Mucosa of descending colon (tissue), 3 donors: ENCODE results near the gene RRP8. TPM values are rescaled to one million over a fixed set of nuclear protein-coding genes. Genes with fewer than 3 reads are reported as not detected.

Source experiments
- ATAC-seq: fragments of 200-7000 bp; cut with Tn5 transposase; one replicate; pipeline ENCODE4 v1.9.1; 2020; ENCODE audit warnings: mild to moderate bottlenecking, moderate library complexity
- DNase-seq, 3 donors: peaks; one replicate each; pipeline ENCODE4 v3.0.0-alpha.2; 2020
- H3K36me3 ChIP-seq: fragments of 200-600 bp; one replicate; pipeline ENCODE4 v1.8.0; 2021; ENCODE audit warnings: low read depth, mild to moderate bottlenecking
- H3K4me1 ChIP-seq: fragments of 200-600 bp; one replicate; pipeline ENCODE4 v1.8.0; 2021; ENCODE audit warnings: low read depth, mild to moderate bottlenecking
- H3K4me3 ChIP-seq: fragments of 200-600 bp; one replicate; pipeline ENCODE4 v1.8.0; 2021; ENCODE audit warnings: mild to moderate bottlenecking
- H3K9me3 ChIP-seq: fragments of 200-600 bp; one replicate; pipeline ENCODE4 v1.8.0; 2021; ENCODE audit warnings: mild to moderate bottlenecking
- intact Hi-C, 2 donors: fragments of 100-400 bp; cut with DNase I in 1 of 2; cut with micrococcal nuclease in 1 of 2; formaldehyde crosslinking; loops; one replicate each; pipeline versions ENCODE4 v1.11.0 to v1.11.1; 2022; cut with DNase I, micrococcal nuclease
- total RNA-seq, 3 donors: library from RNA; stranded (reverse); fragmentation: NEBNext Ultra II Directional in 2 of 3; extraction: Animal tissue kit (Norgen Biotek cat#: 25700) in 2 of 3; gene quantifications; one replicate each; pipeline versions ENCODE4 v1.2.1 to v1.2.4, GENCODE V29; 2021 to 2023
- TF ChIP-seq, protein P1 (sequence below): fragments of 200-600 bp; IDR thresholded peaks from one replicate; pipeline ENCODE4 v1.8.0; 2022; ENCODE audit warnings: antibody characterized with exemption, mild to moderate bottlenecking
- donor health status: DM: no; HTN: no; CAD: no; lungs with moderate emphysema.
- donor health status: DM: no; HTN: no; CAD: no.
- donor health status: DM: no; HTN: yes; CAD: no.

Gene RRP8
- total RNA-seq, 3 donors from 2014 or later, result 20.5 to 33.7 (median 20.7) TPM

DNA sequence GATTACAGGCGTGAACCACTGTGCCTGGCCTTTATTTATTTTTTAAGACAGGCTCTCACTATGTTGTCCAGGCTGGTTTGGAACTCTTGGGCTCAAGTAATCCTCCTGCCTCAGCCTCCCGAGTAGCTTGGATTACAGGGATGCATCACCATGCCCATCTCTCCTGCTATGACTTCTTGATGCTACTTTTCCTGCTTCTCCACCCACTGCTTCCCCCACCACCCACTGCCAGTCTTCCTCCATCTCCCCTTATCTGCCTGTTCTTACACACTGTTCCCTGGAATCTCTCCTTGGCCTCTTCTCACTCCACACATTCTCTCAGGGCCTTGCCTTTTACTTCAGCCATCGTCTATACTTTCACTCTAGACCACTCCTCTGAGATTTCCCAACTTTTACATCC, 33.1 kb upstream of the RRP8 start:
- Histone ChIP-seq H3K4me1 (peaks cover 10% of the 10 kb centered on the region), H3K36me3 (no peaks in the 10 kb centered on the region), H3K4me3 (no peak overlapping the region), H3K9me3 (no peaks in the 10 kb centered on the region)
- DNase-seq (no peak), ATAC-seq (no peak)
- intact Hi-C loops, result no loop called here
- TF ChIP-seq, protein P1, sequence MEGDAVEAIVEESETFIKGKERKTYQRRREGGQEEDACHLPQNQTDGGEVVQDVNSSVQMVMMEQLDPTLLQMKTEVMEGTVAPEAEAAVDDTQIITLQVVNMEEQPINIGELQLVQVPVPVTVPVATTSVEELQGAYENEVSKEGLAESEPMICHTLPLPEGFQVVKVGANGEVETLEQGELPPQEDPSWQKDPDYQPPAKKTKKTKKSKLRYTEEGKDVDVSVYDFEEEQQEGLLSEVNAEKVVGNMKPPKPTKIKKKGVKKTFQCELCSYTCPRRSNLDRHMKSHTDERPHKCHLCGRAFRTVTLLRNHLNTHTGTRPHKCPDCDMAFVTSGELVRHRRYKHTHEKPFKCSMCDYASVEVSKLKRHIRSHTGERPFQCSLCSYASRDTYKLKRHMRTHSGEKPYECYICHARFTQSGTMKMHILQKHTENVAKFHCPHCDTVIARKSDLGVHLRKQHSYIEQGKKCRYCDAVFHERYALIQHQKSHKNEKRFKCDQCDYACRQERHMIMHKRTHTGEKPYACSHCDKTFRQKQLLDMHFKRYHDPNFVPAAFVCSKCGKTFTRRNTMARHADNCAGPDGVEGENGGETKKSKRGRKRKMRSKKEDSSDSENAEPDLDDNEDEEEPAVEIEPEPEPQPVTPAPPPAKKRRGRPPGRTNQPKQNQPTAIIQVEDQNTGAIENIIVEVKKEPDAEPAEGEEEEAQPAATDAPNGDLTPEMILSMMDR, result no peak

DNA sequence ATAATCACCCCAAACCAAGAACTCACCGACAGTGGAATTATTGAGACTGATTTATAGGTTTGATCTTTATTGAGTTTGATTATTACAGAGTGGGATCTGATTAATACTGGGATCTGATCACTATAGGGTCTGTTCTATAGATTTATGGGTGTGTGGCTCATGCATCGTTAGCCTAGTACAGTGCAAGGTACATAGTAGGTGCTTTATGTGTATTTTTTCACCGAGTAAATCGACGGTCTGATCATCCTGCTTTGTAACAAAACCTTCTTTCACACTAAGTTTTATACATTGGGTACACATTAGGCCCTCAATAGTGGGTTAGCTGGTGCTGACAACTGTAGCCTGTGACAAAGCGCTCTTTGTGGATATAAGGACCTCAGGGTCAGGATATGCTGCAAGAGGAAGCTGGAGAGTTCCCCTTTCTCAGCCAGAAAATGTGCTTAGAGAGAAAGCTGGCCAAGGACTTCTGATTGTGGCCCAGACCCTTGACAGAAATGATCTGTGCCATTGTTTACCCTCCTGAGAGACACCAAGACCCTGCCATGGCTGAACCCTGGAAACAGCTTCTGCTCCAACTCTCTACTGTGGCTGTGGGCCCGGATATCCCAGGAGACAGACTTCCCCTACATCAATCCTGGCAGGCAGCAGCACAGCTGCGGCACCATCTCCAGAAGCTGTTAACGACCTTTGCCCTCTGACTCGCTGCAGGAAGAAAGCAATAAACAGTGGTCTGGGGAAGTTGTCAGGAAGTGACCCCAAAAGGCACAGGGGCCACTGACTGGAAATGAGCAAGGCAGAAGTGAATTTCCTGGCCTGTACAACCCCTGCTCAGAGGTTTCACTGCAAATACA, 31.9 kb upstream of the RRP8 start:
- Histone ChIP-seq H3K9me3 (no peaks in the 10 kb centered on the region), H3K4me3 (no peak overlapping the region), H3K36me3 (no peaks in the 10 kb centered on the region), H3K4me1 (peaks cover 13% of the 10 kb centered on the region)
- intact Hi-C loops, result no loop called here
- DNase-seq, result peak; percentile 58 to 69 (median 68)
- TF ChIP-seq, protein P1, result no peak
- ATAC-seq, result peak; percentile 87

DNA sequence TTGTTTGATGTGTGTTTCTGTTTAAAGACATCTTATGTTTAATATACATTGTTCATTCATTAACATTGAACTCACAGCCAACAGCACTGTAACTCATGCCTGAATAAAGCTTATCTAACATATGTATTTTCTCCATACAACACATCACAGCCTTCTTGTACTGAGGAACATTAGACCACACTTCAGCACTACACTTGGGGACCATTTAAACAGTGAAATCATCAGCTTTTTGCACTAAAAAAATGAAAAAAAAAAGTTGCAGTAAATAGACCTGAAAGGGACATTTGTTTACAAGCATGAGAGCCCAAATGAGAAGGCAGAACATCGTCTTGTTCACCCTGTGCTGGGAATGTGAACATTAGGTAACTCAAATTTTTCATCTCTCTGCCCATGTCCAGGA, 31.1 kb upstream of the RRP8 start:
- intact Hi-C loops, result no loop called here
- ATAC-seq, result no peak
- no peaks in the 10 kb centered on the region for H3K9me3 ChIP-seq
- peaks cover 13% of the 10 kb centered on the region for H3K4me1 ChIP-seq
- TF ChIP-seq, protein P1, result no peak
- H3K4me3 ChIP-seq, result no peak overlapping the region
- no peaks in the 10 kb centered on the region for H3K36me3 ChIP-seq
- DNase-seq, result no peak

DNA sequence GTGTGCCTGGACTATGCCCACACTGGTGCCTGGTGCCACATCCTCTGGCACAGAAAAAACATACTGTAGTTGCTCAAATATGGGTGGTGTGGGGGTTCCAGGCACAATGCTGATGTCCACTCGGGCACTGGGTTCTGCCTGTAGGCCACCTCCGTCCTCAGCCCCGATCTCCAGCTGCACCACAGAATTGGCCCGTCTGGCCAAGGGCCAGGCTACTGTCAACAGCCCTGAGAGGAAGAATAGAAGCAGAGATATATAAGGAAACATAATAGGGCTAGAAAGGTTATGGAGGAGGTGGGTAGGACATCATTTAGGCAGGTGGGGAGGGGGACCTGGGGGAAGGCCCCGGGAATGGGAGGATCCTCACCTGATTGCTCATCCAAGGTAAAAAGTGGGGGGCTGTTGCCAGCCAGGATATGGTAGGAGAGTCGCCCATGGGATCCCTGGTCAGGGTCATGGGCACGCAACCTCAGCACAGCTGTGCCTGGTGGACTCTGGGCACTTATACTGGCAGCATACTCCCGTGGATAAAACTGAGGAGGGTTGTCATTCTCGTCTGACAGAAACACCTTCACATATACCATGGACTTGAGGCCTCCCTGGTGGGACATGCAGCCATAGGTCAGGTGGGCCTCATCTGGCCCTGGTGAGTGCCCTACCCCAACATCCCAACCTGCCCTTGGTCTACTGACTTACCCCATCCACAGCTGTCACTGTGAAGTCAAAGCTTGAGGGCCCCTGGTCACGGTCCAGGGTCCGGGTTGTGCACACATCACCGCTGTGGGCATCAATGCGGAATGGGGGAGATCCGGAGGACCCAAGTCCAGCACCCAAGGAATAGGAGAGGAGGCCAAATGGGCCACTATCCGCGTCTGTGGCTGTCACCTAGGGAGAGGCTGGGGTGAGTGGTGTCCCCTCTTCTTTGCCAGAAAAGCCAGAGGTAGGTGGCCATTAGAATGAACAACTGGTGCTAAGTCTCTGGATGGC, 30.3 kb upstream of the RRP8 start:
- ATAC-seq, result no peak
- intact Hi-C loops, result no loop called here

More for the DNA sequence above, 30.3 kb upstream of the RRP8 start:
- DNase-seq, result no peak
- Histone ChIP-seq H3K4me1 (peaks cover 13% of the 10 kb centered on the region), H3K4me3 (no peak overlapping the region), H3K9me3 (no peaks in the 10 kb centered on the region), H3K36me3 (no peaks in the 10 kb centered on the region)
- TF ChIP-seq, protein P1, result no peak
